HG03066 (cell line): Measurements from ENCODE around the gene KCTD12.
"Not testable (repeated sequence)": the region's sequence is repeated elsewhere in the genome, so short reads cannot be mapped to it uniquely, and the experiment has no call there.

Source experiments
- ATAC-seq: cut with Tn5 transposase; IDR thresholded peaks from one replicate; pipeline ENCODE4 v1.9.1; 2021; ENCODE audit warnings: low read depth; ENCODE audit not compliant: unreplicated experiment

The KCTD12 gene

GRCh38 chr13:76886292-76887075, at the start of gene KCTD12:
TSS of gene KCTD12 (minus strand) at chr13:76886405. CDS start at chr13:76886148, 257 bp downstream.
- peak; percentile 58 for ATAC-seq

GRCh38 chr13:76934671-76935070, 48.5 kb upstream of the KCTD12 start:
- ATAC-seq, result no peak

DNA sequence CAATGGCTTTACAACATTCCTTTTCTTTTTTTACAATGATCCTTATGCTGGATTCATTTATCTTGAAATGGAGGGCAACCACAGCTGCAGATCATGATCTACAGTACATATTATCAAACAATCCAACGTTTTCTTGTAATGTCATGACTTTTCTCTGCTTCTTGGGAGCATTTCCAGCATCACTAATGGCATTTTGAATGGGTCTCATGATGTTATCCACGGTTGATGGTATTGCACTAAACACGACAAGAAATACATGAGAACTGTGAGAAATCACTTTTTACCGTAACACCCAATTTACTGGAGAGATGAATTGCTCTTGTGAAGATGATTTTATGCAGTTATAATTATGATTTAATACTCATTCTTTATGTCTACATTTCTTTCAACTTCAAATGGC, 45.9 kb upstream of the KCTD12 start:
- ATAC-seq, result no peak

- ATAC-seq, result no peak
Observed at GRCh38 chr13:76929851-76930374, 43.7 kb upstream of the KCTD12 start.

DNA sequence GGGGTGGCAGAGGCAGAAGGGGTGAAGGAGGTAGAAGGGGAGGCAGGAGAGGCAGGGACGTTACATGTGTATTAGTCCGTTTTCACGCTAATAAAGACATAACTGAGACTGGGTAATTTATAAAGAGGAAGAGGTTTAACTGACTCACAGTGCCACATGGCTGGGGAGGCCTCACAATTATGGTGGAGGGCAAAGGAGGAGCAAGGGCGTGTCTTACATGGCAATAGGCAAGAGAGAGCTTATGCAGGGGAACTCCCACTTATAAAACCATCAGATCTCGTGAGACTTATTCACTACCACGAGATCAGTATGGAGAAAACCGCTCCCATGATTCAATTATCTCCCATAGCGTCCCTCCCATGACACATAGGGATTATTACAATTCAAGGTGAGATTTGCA, 43.1 kb upstream of the KCTD12 start:
- ATAC-seq, result no peak

- ATAC-seq, result no peak
Observed at GRCh38 chr13:76928456-76928855, 42.3 kb upstream of the KCTD12 start.

GRCh38 chr13:76927955-76928354, 41.8 kb upstream of the KCTD12 start:
- ATAC-seq, result no peak

- no peak for ATAC-seq
Observed at GRCh38 chr13:76925115-76925514, 38.9 kb upstream of the KCTD12 start.

DNA sequence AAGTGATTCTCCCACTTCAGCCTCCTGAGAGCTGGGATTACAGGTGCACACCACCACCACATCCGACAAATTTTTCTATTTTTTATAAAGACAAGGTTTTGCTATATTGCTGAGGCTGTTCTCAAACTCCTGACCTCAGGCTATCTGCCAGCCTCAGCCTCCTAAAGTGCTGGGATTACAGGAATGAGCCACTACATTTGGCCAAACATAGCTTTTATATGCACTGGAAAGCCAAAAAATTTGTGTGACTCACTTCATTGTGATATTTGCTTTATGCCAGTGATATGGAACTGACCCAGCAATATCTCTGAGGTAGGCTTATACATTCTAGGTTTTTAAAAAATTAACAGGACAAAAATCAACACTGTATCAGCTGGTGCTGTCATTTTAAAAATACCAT, 35.3 kb upstream of the KCTD12 start:
- ATAC-seq, result no peak

DNA sequence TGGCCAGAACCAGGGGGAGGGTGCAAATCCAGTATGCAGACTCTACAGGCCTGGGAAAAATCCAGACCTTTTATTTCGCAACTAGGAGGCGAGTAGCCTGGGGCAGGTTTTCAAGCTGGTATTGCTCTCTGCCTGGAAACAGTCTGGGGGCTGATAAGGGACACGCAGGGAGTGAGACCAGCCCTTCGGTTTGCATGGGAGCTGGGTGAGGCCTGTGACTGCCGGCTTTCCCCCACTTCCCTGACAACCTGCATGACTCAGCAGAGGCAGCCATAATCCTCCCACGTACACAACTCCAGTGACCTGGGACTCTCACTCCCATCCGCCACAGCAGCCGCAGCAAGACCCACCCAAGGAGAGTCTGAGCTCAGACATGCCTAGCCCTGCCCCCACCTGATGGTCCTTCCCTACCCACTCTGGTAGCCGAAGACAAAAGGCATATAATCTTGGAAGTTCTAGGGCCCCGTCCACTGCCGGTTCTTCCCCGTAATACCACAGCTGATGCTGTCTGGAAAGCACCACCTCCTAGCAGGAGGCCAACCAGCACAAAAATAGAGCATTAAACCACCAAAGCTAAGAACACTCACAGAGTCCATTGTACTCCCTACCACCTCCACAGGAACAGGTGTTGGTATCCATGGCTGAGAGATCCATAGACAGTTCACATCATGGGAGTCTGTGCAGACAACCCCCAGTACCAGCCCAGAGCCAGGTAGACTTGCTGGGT, 31.7 kb upstream of the KCTD12 start:
- ATAC-seq, result not testable (repeated sequence)

- no peak for ATAC-seq
Observed at GRCh38 chr13:76917095-76917494, 30.9 kb upstream of the KCTD12 start.

GRCh38 chr13:76913898-76914297, 27.7 kb upstream of the KCTD12 start:
- no peak for ATAC-seq

- ATAC-seq, result no peak
Observed at GRCh38 chr13:76912476-76912875, 26.3 kb upstream of the KCTD12 start.

DNA sequence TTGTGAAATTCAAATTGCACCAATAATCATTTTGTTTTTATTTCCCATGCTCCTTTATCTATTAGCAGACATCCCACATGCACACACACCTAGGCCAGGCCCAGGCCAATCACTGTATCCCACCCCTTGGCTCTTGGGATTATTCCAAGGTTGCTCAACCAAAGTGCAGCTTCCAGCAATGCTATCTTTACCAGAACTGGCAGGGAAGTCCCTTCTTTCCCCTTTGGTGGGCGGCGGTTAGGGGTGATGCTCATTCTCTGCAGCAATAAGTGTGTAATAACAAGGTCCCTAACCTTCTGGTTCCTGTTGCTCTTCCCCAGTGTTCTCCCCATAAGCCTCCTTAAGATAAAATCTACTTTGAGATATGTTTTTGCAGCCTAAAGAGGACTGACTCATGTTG, 18.3 kb upstream of the KCTD12 start:
- ATAC-seq, result no peak

- ATAC-seq, result peak; percentile 94
Observed at GRCh38 chr13:76903544-76904162, 17.4 kb upstream of the KCTD12 start.

- not testable (repeated sequence) for ATAC-seq
Observed at GRCh38 chr13:76899066-76899465, 12.9 kb upstream of the KCTD12 start.

- ATAC-seq, result not testable (repeated sequence)
Observed at GRCh38 chr13:76897171-76897570, 11.0 kb upstream of the KCTD12 start.

DNA sequence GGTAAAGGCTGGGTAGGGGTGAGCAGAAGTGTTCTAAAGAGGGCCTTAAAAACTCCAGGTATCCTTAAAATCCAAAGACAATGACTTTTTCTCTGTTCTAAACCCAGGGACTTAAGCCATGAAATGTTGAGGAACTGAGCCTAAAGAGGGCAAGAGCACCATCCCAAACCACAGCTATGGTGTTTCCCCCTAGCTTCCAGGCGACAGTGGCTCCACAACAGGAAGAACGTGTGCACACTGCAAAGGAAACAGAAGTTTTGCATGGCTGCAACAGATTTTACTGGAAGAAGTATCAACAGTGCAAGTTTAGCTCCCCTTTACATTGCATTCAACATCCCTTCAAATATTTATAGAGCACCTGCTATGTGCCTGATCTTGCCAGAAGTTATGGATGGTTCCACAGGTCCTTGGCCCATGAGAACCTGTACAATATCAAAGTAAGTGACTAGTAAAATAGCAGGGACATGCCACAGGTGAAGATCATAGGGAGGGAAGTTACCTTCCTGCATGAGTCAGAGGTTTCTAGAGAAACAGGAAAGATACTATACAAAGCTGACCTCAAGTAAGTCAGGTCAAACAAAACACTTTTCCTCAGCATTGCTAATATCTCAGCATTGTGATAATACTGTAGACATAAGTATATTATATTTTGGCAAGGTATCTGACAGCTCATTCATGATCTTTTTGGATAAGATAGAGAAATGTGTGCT, 8.4 kb upstream of the KCTD12 start:
- peak; percentile 58 for ATAC-seq

DNA sequence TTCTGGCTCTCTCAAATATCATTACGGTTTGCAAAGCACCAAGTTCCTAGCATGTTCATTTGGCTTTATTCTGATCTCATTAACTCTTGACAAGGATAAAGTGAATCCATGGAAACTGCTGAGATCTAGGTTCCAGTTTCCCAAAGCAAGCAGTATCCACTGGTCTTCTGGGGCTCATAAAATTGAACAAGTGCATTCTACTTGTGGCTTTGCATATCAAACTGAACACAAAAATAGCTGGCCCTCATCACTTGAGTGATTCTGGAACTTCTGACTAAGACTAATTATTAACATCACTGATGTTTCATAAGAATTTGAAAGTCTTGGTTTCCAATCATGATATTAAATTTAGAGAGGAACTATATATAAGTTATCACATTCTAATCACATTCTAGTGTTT, 6.3 kb upstream of the KCTD12 start:
- ATAC-seq, result peak; percentile 57

DNA sequence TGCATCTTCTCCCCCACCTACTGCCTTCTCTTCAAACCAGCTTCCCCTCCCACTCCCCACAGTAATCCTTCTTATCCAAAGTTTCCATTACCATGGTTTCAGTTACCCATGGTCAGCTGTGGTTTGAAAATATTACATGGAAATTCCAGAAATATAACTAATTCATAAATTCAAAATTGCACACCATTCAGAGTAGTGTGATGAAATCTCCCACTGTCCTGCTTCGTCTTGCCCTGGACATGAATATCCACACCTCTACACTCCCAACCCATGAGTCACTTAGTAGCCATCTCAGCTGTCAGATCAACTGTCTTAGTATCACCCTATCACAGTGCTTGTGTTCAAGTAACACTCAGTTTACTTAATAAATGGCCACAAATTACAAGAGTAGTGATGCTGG, 3.8 kb upstream of the KCTD12 start:
- ATAC-seq, result no peak

GRCh38 chr13:76889254-76889653, 3.0 kb upstream of the KCTD12 start:
- ATAC-seq, result no peak
